Loucy (cell line): ENCODE data around the gene SHC3.

ENCODE experiments used
- EZH2phosphoT487 ChIP-seq: fragments of 200-600 bp; IDR thresholded peaks from 2 replicates; pipeline ENCODE4 v1.6.1; 2018; ENCODE audit warnings: antibody characterized with exemption, mild to moderate bottlenecking, moderate library complexity, borderline replicate concordance
- TF ChIP-seq, protein P1 (sequence below): fragments of 200-600 bp; sonication (generic); conservative IDR thresholded peaks from 2 replicates; pipeline ENCODE4 v1.5.1; 2014; ENCODE audit warnings: mild to moderate bottlenecking, antibody characterized with exemption, low read length

- TF ChIP-seq, protein P1, sequence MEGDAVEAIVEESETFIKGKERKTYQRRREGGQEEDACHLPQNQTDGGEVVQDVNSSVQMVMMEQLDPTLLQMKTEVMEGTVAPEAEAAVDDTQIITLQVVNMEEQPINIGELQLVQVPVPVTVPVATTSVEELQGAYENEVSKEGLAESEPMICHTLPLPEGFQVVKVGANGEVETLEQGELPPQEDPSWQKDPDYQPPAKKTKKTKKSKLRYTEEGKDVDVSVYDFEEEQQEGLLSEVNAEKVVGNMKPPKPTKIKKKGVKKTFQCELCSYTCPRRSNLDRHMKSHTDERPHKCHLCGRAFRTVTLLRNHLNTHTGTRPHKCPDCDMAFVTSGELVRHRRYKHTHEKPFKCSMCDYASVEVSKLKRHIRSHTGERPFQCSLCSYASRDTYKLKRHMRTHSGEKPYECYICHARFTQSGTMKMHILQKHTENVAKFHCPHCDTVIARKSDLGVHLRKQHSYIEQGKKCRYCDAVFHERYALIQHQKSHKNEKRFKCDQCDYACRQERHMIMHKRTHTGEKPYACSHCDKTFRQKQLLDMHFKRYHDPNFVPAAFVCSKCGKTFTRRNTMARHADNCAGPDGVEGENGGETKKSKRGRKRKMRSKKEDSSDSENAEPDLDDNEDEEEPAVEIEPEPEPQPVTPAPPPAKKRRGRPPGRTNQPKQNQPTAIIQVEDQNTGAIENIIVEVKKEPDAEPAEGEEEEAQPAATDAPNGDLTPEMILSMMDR = no peak
- no peak for TF ChIP-seq EZH2phosphoT487
Measured at GRCh38 chr9:89078860-89079259, 99.8 kb downstream of the SHC3 start.
